ENCODE results near the gene SLCO3A1.
"Not testable (repeated sequence)": the region's sequence is repeated elsewhere in the genome, so short reads cannot be mapped to it uniquely, and the experiment has no call there.

Gene SLCO3A1

GRCh38 chr15:91942720-91943394 is 89.3 kb downstream of the SLCO3A1 start:
- DNase-seq, result no peak

GRCh38 chr15:91944331-91944730 is 90.8 kb downstream of the SLCO3A1 start:
- DNase-seq, result no peak

GRCh38 chr15:91945385-91945784 is 91.9 kb downstream of the SLCO3A1 start:
- DNase-seq, result no peak

GRCh38 chr15:91946075-91946474 is 92.6 kb downstream of the SLCO3A1 start:
- DNase-seq, result no peak

- DNase-seq, result no peak
Measured at GRCh38 chr15:91946581-91947292, 93.2 kb downstream of the SLCO3A1 start.

GRCh38 chr15:91947293-91947679 is 93.8 kb downstream of the SLCO3A1 start:
- no peak for DNase-seq

GRCh38 chr15:91947683-91948608 is 94.4 kb downstream of the SLCO3A1 start:
- no peak for DNase-seq

- no peak for DNase-seq
Measured at GRCh38 chr15:91949361-91949760, 95.9 kb downstream of the SLCO3A1 start.

GRCh38 chr15:91950054-91950453 is 96.5 kb downstream of the SLCO3A1 start:
- no peak for DNase-seq

GRCh38 chr15:91950631-91951329 is 97.3 kb downstream of the SLCO3A1 start:
- DNase-seq, result no peak

- no peak for DNase-seq
Measured at GRCh38 chr15:91952216-91952615, 98.7 kb downstream of the SLCO3A1 start.

GRCh38 chr15:91953432-91953831 is 99.9 kb downstream of the SLCO3A1 start:
- no peak for DNase-seq

GRCh38 chr15:91954292-91954691 is 100.8 kb downstream of the SLCO3A1 start:
- DNase-seq, result no peak

GRCh38 chr15:91956026-91956723 is 102.7 kb downstream of the SLCO3A1 start:
- no peak for DNase-seq

- DNase-seq, result no peak
Measured at GRCh38 chr15:91961357-91961756, 107.8 kb downstream of the SLCO3A1 start.

GRCh38 chr15:91963747-91964146 is 110.2 kb downstream of the SLCO3A1 start:
- not testable (repeated sequence) for DNase-seq

GRCh38 chr15:91965501-91966193 is 112.1 kb downstream of the SLCO3A1 start:
- DNase-seq, result no peak

- DNase-seq, result no peak
Measured at GRCh38 chr15:91966194-91966552, 112.7 kb downstream of the SLCO3A1 start.

- DNase-seq, result no peak
Measured at GRCh38 chr15:91967935-91968606, 114.6 kb downstream of the SLCO3A1 start.

- no peak for DNase-seq
Measured at GRCh38 chr15:91968610-91969009, 115.1 kb downstream of the SLCO3A1 start.

- no peak for DNase-seq
Measured at GRCh38 chr15:91970142-91970541, 116.6 kb downstream of the SLCO3A1 start.

All from effector CD4-positive, alpha-beta T cell (primary cell).